PFSK-1 (cell line): ENCODE data around the gene CLCN1. TPM values are rescaled to one million over a fixed set of nuclear protein-coding genes. Genes with fewer than 3 reads are reported as not detected.

ENCODE experiments used
- FOXP2 ChIP-seq: optimal IDR thresholded peaks from 2 replicates; pipeline ENCODE3; 2011; ENCODE audit warnings: borderline replicate concordance, control low read depth, inconsistent platforms; ENCODE audit not compliant: insufficient read depth; ENCODE audit errors: extremely low read length, extremely low read depth
- POLR2AphosphoS5 ChIP-seq: IDR thresholded peaks from 2 replicates; pipeline ENCODE4 v1.6.1; 2012; ENCODE audit warnings: low read depth, mild to moderate bottlenecking, control low read depth, low read length, moderate library complexity
- SIN3A ChIP-seq: IDR thresholded peaks from 2 replicates; pipeline ENCODE4 v1.6.1; 2012; ENCODE audit warnings: mild to moderate bottlenecking, low read length, moderate library complexity, borderline replicate concordance; ENCODE audit not compliant: insufficient read depth
- TAF1 ChIP-seq: IDR thresholded peaks from 2 replicates; pipeline ENCODE4 v1.6.1; 2012; ENCODE audit warnings: low read length, control low read depth, borderline replicate concordance; ENCODE audit not compliant: insufficient read depth
- polyA plus RNA-seq: library from polyadenylated mRNA; unstranded; fragments of >200 nt; gene quantifications from one replicate; pipeline ENCODE4 v1.2.1, GENCODE V29; 2012; ENCODE audit warnings: low read depth, missing spikeins; ENCODE audit not compliant: insufficient read length
- TF ChIP-seq, protein P1 (sequence below), 2 experiments: IDR thresholded peaks; 2 replicates each; pipeline versions ENCODE4 v1.6.1 to v1.8.0; 2011 to 2012; ENCODE audit warnings: low read depth in 2 of 2, low read length in 2 of 2, control low read depth in 1 of 2, inconsistent platforms in 1 of 2, mild to moderate bottlenecking in 1 of 2, moderate library complexity in 1 of 2; ENCODE audit not compliant: insufficient read depth in 1 of 2

CLCN1 gene
- polyA plus RNA-seq: not detected

DNA sequence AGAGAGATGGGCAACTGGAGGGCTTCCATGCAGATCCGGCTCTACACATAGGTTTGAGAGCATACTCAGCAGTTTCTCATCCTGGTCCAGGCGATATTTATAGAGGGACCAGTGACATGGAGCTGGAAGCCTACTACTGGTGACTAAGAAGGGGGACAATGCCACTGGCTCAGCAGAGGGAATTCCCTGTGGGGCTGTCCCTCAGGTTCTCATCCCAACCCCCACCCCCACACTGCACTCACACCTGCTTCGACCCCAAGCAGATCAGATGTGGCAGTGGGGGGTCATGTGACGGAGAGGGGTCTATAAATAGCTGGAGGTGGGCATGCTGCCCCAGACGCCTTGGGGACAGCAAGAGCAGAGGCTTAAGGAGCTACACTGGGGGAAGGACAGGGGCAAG, at the start of gene CLCN1:
TSS of gene CLCN1 (plus strand) at position 336 of the 400 bp plus-strand sequence. CDS start 102 bp downstream, outside the sequence.
- TF ChIP-seq POLR2AphosphoS5 (no peak), SIN3A (no peak), TAF1 (no peak)

DNA sequence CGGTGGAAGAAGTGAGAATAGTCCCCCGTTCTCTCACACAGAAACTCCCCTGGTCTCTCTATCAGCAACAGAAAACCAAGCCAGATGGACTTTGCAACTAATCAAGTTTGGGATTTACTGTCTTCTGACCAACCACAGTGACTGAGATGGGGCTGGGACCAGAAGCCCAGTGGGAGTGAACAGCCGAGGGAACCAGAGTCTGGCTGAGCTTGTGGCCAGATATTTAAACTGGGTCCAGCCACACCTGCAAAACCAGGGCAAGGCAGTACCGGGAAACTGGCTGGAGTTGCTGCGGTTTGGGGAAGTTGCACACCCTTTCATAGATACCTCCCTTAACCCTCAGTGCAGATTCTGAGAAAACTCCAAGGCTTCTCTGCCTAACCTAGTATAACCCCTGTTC, 46.7 kb upstream of the CLCN1 start:
- TF ChIP-seq, protein P1, sequence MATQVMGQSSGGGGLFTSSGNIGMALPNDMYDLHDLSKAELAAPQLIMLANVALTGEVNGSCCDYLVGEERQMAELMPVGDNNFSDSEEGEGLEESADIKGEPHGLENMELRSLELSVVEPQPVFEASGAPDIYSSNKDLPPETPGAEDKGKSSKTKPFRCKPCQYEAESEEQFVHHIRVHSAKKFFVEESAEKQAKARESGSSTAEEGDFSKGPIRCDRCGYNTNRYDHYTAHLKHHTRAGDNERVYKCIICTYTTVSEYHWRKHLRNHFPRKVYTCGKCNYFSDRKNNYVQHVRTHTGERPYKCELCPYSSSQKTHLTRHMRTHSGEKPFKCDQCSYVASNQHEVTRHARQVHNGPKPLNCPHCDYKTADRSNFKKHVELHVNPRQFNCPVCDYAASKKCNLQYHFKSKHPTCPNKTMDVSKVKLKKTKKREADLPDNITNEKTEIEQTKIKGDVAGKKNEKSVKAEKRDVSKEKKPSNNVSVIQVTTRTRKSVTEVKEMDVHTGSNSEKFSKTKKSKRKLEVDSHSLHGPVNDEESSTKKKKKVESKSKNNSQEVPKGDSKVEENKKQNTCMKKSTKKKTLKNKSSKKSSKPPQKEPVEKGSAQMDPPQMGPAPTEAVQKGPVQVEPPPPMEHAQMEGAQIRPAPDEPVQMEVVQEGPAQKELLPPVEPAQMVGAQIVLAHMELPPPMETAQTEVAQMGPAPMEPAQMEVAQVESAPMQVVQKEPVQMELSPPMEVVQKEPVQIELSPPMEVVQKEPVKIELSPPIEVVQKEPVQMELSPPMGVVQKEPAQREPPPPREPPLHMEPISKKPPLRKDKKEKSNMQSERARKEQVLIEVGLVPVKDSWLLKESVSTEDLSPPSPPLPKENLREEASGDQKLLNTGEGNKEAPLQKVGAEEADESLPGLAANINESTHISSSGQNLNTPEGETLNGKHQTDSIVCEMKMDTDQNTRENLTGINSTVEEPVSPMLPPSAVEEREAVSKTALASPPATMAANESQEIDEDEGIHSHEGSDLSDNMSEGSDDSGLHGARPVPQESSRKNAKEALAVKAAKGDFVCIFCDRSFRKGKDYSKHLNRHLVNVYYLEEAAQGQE (IDR thresholded peaks at IDR 0.05; ENCODE audit: insufficient read depth in 1 of 2, low read depth in 2 of 2, low read length in 2 of 2): no peak
- no peak for TF ChIP-seq POLR2AphosphoS5
- TF ChIP-seq TAF1: no peak
- TF ChIP-seq SIN3A: no peak
- no peak for TF ChIP-seq FOXP2

DNA sequence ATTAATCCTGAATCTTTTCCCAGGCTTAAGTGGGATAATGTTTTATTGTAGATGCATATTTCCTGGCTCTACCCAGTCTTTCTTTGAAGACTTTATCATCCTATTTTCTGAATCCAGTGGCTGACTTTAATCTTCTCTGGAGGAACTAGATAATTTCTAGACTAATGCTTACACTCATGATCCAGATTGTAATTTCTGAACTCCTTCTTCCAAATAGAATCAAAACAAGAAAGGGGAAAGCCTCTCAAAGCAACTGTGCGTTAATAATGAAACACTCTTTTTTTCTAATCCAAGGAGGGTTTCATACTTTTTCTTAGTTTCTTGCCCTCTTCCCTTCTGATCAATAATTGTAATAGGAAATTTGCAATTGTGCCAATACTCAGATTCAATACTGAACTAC, 44.7 kb upstream of the CLCN1 start:
- TF ChIP-seq, protein P1 (IDR thresholded peaks at IDR 0.05; ENCODE audit: insufficient read depth in 1 of 2, low read depth in 2 of 2, low read length in 2 of 2): no peak
- TF ChIP-seq TAF1: no peak
- TF ChIP-seq POLR2AphosphoS5: no peak
- TF ChIP-seq SIN3A: no peak
- no peak for TF ChIP-seq FOXP2

DNA sequence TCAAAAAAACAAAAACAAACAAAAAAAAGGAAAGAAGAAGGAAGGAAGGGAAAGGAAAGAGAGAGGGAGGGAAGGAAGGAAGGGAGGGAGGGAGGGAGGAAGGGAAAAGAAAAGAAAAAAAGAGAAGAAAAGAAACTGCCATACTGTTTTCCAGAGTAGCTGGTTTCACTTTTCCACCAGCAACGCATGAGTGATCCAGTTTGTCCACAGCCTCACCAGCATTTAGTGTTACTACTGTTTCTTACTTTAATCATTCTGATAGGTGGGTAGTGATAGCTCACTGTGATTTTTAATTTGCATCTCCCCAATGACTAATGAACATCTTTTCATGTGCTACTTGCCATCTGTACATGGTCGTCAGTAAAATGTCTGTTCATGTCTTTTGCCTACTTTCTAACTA, 43.0 kb upstream of the CLCN1 start:
- TF ChIP-seq, protein P1 (IDR thresholded peaks at IDR 0.05; ENCODE audit: insufficient read depth in 1 of 2, low read depth in 2 of 2, low read length in 2 of 2): no peak
- TF ChIP-seq POLR2AphosphoS5: no peak
- TF ChIP-seq TAF1: no peak
- no peak for TF ChIP-seq FOXP2
- no peak for TF ChIP-seq SIN3A

DNA sequence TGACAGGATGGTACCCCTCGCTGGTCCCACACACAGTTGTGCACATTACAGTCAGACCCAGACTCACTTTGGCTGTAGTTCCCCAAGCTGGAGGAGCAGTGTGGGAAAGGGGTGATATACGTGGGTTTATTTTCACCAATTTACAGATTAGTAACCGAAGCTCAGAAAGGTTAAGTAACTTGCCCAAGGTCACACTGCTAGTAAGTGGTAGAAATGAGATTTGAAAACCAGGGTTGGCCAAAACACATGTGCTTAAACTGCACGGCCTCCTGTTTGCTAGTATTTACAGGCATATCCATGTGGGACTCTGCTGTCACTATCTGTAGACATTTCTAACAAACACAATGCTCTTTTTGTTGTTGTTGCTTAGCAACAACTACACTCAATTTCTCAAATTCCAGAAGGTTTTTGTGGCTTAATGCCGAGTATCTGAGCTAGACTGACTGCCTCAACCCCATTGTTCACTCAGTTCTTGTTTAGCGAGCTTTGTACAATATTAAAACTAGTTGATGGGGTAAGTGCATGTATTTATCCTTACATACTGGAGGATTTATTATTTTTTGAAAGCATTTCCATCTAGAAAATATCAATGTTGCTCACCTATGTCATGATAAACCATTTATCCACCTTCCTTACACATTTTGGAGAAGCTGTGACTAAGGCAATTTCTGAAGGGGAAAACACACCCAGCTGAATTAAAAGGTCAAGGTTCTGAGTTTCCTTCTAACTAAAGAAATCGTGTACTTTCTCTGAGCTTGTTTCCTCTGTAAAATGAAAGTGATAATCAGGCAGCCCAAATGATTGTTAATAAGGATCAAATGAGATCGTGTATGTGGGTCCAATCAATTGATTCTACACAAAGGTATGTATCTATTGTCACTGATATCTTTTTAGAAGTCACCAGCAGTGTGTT, 36.5 kb upstream of the CLCN1 start:
- TF ChIP-seq TAF1: no peak
- TF ChIP-seq, protein P1 (IDR thresholded peaks at IDR 0.05; ENCODE audit: insufficient read depth in 1 of 2, low read depth in 2 of 2, low read length in 2 of 2): no peak
